ENCODE measurements around the gene RYR2. TPM values are rescaled to one million over a fixed set of nuclear protein-coding genes. Genes with fewer than 3 reads are reported as not detected.

RYR2 gene
- total RNA-seq, 1 experiment from 2014 or later: 3.4 TPM

GRCh38 chr1:237732657-237733056 lies 690.7 kb downstream of the RYR2 start:
- no peak overlapping the region for H2AK5ac ChIP-seq (ENCODE audit: insufficient read length, low read length)
- DNase-seq: no peak
- H3K79me1 ChIP-seq (ENCODE audit: insufficient read depth, low read depth, low read length, poor library complexity, severe bottlenecking): no peaks in the 10 kb centered on the region
- no CpG with 5 or more reads among the region's 2 CpGs for WGBS (ENCODE audit: extremely low coverage, insufficient read length, low lambda C conversion rate)
- H3K27ac ChIP-seq (ENCODE audit: insufficient read length, low read depth, low read length): no peak overlapping the region
- no peak overlapping the region for H3K4me2 ChIP-seq (ENCODE audit: insufficient read depth, insufficient read length, low read length)
- no peaks in the 10 kb centered on the region for H3K9me3 ChIP-seq (ENCODE audit: control insufficient read depth, low read depth, low read length)
- no peaks in the 10 kb centered on the region for H4K20me1 ChIP-seq (ENCODE audit: control insufficient read depth, insufficient read depth, insufficient read length)
- no peaks in the 10 kb centered on the region for H3K79me2 ChIP-seq (ENCODE audit: insufficient read depth, low read length)
- no peak overlapping the region for H3K18ac ChIP-seq (ENCODE audit: insufficient read length, low read depth, low read length)
- Mint-ChIP-seq H3K4me3 (no peak overlapping the region), H3K36me3 (ENCODE audit: insufficient read depth in 1 of 3, low read depth in 3 of 3) (no peaks in the 10 kb centered on the region), H3K27me3 (ENCODE audit: low read depth) (no peaks in the 10 kb centered on the region), H3K9me3 (no peaks in the 10 kb centered on the region), H3K27ac (no peak overlapping the region), H3K4me1 (peaks cover 8% of the 10 kb centered on the region in 2 experiments)
- H4K8ac ChIP-seq (replicated peaks; ENCODE audit: insufficient read length, low read depth, low read length): no peak overlapping the region
- TF ChIP-seq CTCF (conservative IDR thresholded peaks at IDR 0.05): no peak
- no peak overlapping the region for H3K23ac ChIP-seq (ENCODE audit: insufficient read length, low read depth, low read length)
- no peak overlapping the region for H2BK5ac ChIP-seq (ENCODE audit: insufficient read length, low read length)
- H3K4me1 ChIP-seq (ENCODE audit: insufficient read depth, low read length): no peaks in the 10 kb centered on the region
- H3K56ac ChIP-seq (ENCODE audit: insufficient read length, low read depth, low read length): no peak overlapping the region
- no peak overlapping the region for H4K91ac ChIP-seq (ENCODE audit: insufficient read length, low read depth, low read length)
- no peak overlapping the region for H2BK120ac ChIP-seq (ENCODE audit: low read depth, low read length, poor library complexity, severe bottlenecking)
- H3K14ac ChIP-seq (ENCODE audit: insufficient read depth, low read length): no peak overlapping the region
- H3K27me3 ChIP-seq (ENCODE audit: insufficient read depth, low read length): no peaks in the 10 kb centered on the region
- no peak overlapping the region for H2AFZ ChIP-seq (ENCODE audit: low read length)
- no peak overlapping the region for H3T11ph ChIP-seq (ENCODE audit: low read length)
- no peak overlapping the region for H2BK15ac ChIP-seq (ENCODE audit: low read depth, low read length)
- H3K4ac ChIP-seq (ENCODE audit: low read depth, low read length): no peak overlapping the region
- H2BK20ac ChIP-seq (ENCODE audit: low read depth, low read length, poor library complexity, severe bottlenecking): no peak overlapping the region
- H2BK12ac ChIP-seq (ENCODE audit: insufficient read length, low read depth, low read length): no peak overlapping the region
- no peak overlapping the region for H4K5ac ChIP-seq (ENCODE audit: insufficient read length, low read depth, low read length)
- H3K9ac ChIP-seq (ENCODE audit: extremely low read depth, insufficient read length, low read length): no peak overlapping the region
- no peaks in the 10 kb centered on the region for H3K23me2 ChIP-seq (ENCODE audit: insufficient read length, low read depth, low read length, poor library complexity, severe bottlenecking)
